Stimulated activated naive B cell treated with anti-CD40 and anti-IgM and Interleukin-4, amounts not matched to agents 10 μg/mL and 1 μg/mL and 100 μg/mL, for 72 hours (primary cell): ENCODE data around the gene RPGRIP1L.

ENCODE experiments used
- ATAC-seq, 2 donors: fragments of 150-1000 bp; cut with Tn5 transposase; replicated peaks; 2 replicates each; pipeline ENCODE4 v1.10.0; 2021; ENCODE audit warnings: moderate library complexity in 1 of 2
- DNase-seq: peaks from one replicate; pipeline ENCODE4 v3.0.0; 2021
- H3K27ac Mint-ChIP-seq: one replicate; pipeline ENCODE4 v1.8.0; 2022; ENCODE audit warnings: mild to moderate bottlenecking, mixed read lengths
- H3K27me3 Mint-ChIP-seq, 2 donors: one replicate each; pipeline ENCODE4 v1.8.0; 2022; ENCODE audit warnings: mixed read lengths in 2 of 2
- H3K36me3 Mint-ChIP-seq, 2 donors: one replicate each; pipeline ENCODE4 v1.8.0; 2022; ENCODE audit warnings: mixed read lengths in 2 of 2, mild to moderate bottlenecking in 1 of 2
- H3K4me1 Mint-ChIP-seq, 2 donors: one replicate each; pipeline ENCODE4 v1.8.0; 2022; ENCODE audit warnings: mixed read lengths in 2 of 2, mild to moderate bottlenecking in 1 of 2
- H3K4me3 Mint-ChIP-seq, 2 donors: one replicate each; pipeline ENCODE4 v1.8.0; 2022; ENCODE audit warnings: mild to moderate bottlenecking in 2 of 2, mixed read lengths in 2 of 2, moderate library complexity in 1 of 2
- H3K9me3 Mint-ChIP-seq, 2 donors: one replicate each; pipeline ENCODE4 v1.8.0; 2022; ENCODE audit warnings: mixed read lengths in 2 of 2, mild to moderate bottlenecking in 1 of 2

The RPGRIP1L gene

DNA sequence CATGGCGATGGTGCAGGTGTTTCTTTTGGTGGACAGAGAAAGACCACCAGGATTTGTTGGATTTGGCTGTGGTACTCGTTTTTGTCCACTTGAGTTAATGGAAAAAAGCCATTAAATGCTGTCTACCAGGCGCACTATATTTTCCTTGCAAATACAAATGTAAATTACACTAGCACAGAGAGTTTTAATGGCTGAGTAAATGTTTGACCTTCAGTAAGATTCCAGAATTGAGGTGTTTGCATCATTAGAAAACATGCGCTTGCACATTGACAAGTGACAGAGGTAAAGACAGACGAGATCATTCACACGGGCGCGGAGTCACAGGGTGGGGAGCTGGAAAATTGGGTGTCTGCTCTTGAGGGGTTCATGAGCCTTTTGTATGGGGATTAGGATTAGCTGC lies 147.1 kb downstream of the RPGRIP1L start:
- ATAC-seq (no peak), DNase-seq (no peak)
- no peaks in the 10 kb centered on the region for H3K36me3 Mint-ChIP-seq
- no peaks in the 10 kb centered on the region for H3K4me1 Mint-ChIP-seq
- H3K27me3 Mint-ChIP-seq, result peaks cover 4 to 5% of the 10 kb centered on the region in 2 donors
- no peak overlapping the region for H3K27ac Mint-ChIP-seq
- H3K4me3 Mint-ChIP-seq, result no peak overlapping the region
- H3K9me3 Mint-ChIP-seq, result no peaks in the 10 kb centered on the region

- Mint-ChIP-seq H3K36me3 (no peaks in the 10 kb centered on the region), H3K27ac (no peak overlapping the region), H3K4me3 (no peak overlapping the region), H3K4me1 (peaks cover 8 to 23% of the 10 kb centered on the region in 2 donors), H3K27me3 (peaks cover 19 to 20% of the 10 kb centered on the region in 2 donors), H3K9me3 (no peaks in the 10 kb centered on the region)
- DNase-seq (peak; percentile 19), ATAC-seq (peak; percentile 92 to 93)
Observed at GRCh38 chr16:53549970-53550690, 153.5 kb downstream of the RPGRIP1L start.
